HepG2 (cell line): ENCODE results near the gene DNPH1. TPM values are rescaled to one million over a fixed set of nuclear protein-coding genes. Genes with fewer than 3 reads are reported as not detected.
A peak's percentile ranks its signal among the peaks of the same experiment; 100 is the strongest.

ENCODE experiments used
- DMAP1 ChIP-seq: IDR thresholded peaks from 2 replicates; pipeline ENCODE4 v1.6.1; 2016
- HIVEP1 ChIP-seq: sonication (generic); formaldehyde crosslinking; IDR thresholded peaks from 2 replicates; pipeline ENCODE4 v1.4.0; 2020; ENCODE audit warnings: mild to moderate bottlenecking, missing genetic modification reagents
- HNF4A ChIP-seq: sonication (generic); formaldehyde crosslinking; IDR thresholded peaks from 2 replicates; pipeline ENCODE4 v1.4.0; 2020; ENCODE audit warnings: missing genetic modification reagents
- LCORL ChIP-seq, 2 experiments: fragments of 450-650 bp in 1 of 2; sonication (generic) in 1 of 2; formaldehyde crosslinking in 1 of 2; IDR thresholded peaks; 2 replicates each; pipeline versions ENCODE4 v1.5.0 to v1.6.1; 2017 to 2020; ENCODE audit warnings: antibody characterized with exemption in 1 of 2, missing genetic modification reagents in 1 of 2
- NCOA2 ChIP-seq: sonication (generic); formaldehyde crosslinking; IDR thresholded peaks from 2 replicates; pipeline ENCODE4 v1.8.0; 2022; ENCODE audit warnings: inconsistent platforms
- NCOR1 ChIP-seq: fragments of 200-600 bp; sonication (generic); IDR thresholded peaks from 2 replicates; pipeline ENCODE4 v1.7.0; 2017; ENCODE audit warnings: antibody characterized with exemption, low read length, borderline replicate concordance
- NR2F2 ChIP-seq: IDR thresholded peaks from 2 replicates; pipeline ENCODE4 v1.6.1; 2012; ENCODE audit warnings: low read depth, inconsistent platforms, borderline replicate concordance
- PCBP2 ChIP-seq: fragments of 200-400 bp; formaldehyde crosslinking; optimal IDR thresholded peaks from 2 replicates; pipeline ENCODE3; 2018; ENCODE audit warnings: low read length, low read depth; ENCODE audit not compliant: poor library complexity, severe bottlenecking
- THAP8 ChIP-seq: sonication (generic); formaldehyde crosslinking; IDR thresholded peaks from 2 replicates; pipeline ENCODE4 v1.5.1; 2020; ENCODE audit warnings: missing genetic modification reagents, mild to moderate bottlenecking, borderline replicate concordance
- THAP9 ChIP-seq: sonication (generic); formaldehyde crosslinking; IDR thresholded peaks from 2 replicates; pipeline ENCODE4; 2020; ENCODE audit warnings: missing genetic modification reagents, mild to moderate bottlenecking, borderline replicate concordance
- THRA ChIP-seq: sonication (generic); formaldehyde crosslinking; IDR thresholded peaks from 2 replicates; pipeline ENCODE4 v1.4.0; 2020; ENCODE audit warnings: missing genetic modification reagents, borderline replicate concordance
- ZBTB21 ChIP-seq: sonication (generic); formaldehyde crosslinking; IDR thresholded peaks from 2 replicates; pipeline ENCODE4 v1.4.0; 2020; ENCODE audit warnings: missing genetic modification reagents
- ZNF446 ChIP-seq: sonication (generic); formaldehyde crosslinking; IDR thresholded peaks from 2 replicates; pipeline ENCODE4 v1.5.0; 2020; ENCODE audit warnings: mild to moderate bottlenecking, missing genetic modification reagents
- ZNF564 ChIP-seq: sonication (generic); formaldehyde crosslinking; IDR thresholded peaks from 2 replicates; pipeline ENCODE4 v1.8.1; 2023; ENCODE audit warnings: mild to moderate bottlenecking, missing genetic modification reagents
- ZNF598 ChIP-seq: sonication (generic); formaldehyde crosslinking; IDR thresholded peaks from 2 replicates; pipeline ENCODE4 v1.5.1; 2020; ENCODE audit warnings: mild to moderate bottlenecking, missing genetic modification reagents, borderline replicate concordance
- polyA plus RNA-seq, 8 experiments: library from polyadenylated mRNA; depleted of rRNA in 3 of 8; stranded (reverse) in 7 of 8; unstranded in 1 of 8; fragments of >200 nt; fragmentation: Illumina TruSeq in 4 of 8; extraction: Trizol in 4 of 8; gene quantifications; 2 replicates each; pipeline versions ENCODE4 v1.2.1 to v1.2.3, GENCODE V29; 2011 to 2016; ENCODE audit warnings: low read depth in 4 of 8, missing spikeins in 1 of 8, mixed read lengths in 1 of 8; ENCODE audit not compliant: insufficient read depth in 1 of 8
- total RNA-seq, 5 experiments: library from RNA; depleted of rRNA; stranded (reverse); fragments of >200 nt; fragmentation: Illumina TruSeq; extraction: Trizol; gene quantifications; 2 replicates each; pipeline ENCODE4 v1.2.3, GENCODE V29; 2016; ENCODE audit warnings: low read depth in 1 of 5
- TF ChIP-seq, protein P1 (sequence below): sonication (generic); formaldehyde crosslinking; IDR thresholded peaks from 2 replicates; pipeline ENCODE4 v1.5.0; 2020; ENCODE audit warnings: mild to moderate bottlenecking, missing genetic modification reagents
- TF ChIP-seq, protein P2 (sequence below): sonication (generic); formaldehyde crosslinking; IDR thresholded peaks from 2 replicates; pipeline ENCODE4 v1.8.1; 2023; ENCODE audit warnings: mild to moderate bottlenecking, missing genetic modification reagents, borderline replicate concordance
- TF ChIP-seq, protein P3 (sequence below): sonication (generic); formaldehyde crosslinking; IDR thresholded peaks from 2 replicates; pipeline ENCODE4 v1.5.1; 2020; ENCODE audit warnings: missing genetic modification reagents, mild to moderate bottlenecking, borderline replicate concordance

The DNPH1 gene
- total and polyA plus RNA-seq, 2 of the 13 experiments (the other 11 are each of a cell fraction or from before 2014, with no cell fraction given), result 56.5 to 75.1 TPM

GRCh38 chr6:43267619-43268354, 38.5 kb upstream of the DNPH1 start (continued):
- peak; percentile 100 for TF ChIP-seq NCOA2 (CRISPR knock-in tag)
- TF ChIP-seq NCOR1, result peak; percentile 99
- peak; percentile 100 for TF ChIP-seq DMAP1 (CRISPR knock-in tag)
- TF ChIP-seq, protein P1, sequence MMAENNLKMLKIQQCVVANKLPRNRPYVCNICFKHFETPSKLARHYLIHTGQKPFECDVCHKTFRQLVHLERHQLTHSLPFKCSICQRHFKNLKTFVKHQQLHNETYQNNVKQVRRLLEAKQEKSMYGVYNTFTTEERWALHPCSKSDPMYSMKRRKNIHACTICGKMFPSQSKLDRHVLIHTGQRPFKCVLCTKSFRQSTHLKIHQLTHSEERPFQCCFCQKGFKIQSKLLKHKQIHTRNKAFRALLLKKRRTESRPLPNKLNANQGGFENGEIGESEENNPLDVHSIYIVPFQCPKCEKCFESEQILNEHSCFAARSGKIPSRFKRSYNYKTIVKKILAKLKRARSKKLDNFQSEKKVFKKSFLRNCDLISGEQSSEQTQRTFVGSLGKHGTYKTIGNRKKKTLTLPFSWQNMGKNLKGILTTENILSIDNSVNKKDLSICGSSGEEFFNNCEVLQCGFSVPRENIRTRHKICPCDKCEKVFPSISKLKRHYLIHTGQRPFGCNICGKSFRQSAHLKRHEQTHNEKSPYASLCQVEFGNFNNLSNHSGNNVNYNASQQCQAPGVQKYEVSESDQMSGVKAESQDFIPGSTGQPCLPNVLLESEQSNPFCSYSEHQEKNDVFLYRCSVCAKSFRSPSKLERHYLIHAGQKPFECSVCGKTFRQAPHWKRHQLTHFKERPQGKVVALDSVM (CRISPR knock-in tag), result peak; percentile 87
- peak; percentile 98 for TF ChIP-seq ZNF564 (CRISPR knock-in tag)
- peak; percentile 99 for TF ChIP-seq HIVEP1
- peak; percentile 100 for TF ChIP-seq ZNF598
- peak; percentile 99 for TF ChIP-seq THRA (CRISPR knock-in tag)
- no peak for TF ChIP-seq ZNF446 (CRISPR knock-in tag)
- no peak for TF ChIP-seq THAP8
- TF ChIP-seq HNF4A (CRISPR knock-in tag), result peak; percentile 100
- TF ChIP-seq, protein P2, sequence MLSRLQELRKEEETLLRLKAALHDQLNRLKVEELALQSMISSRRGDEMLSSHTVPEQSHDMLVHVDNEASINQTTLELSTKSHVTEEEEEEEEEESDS, result peak; percentile 80; the same call in 1 of the 2 replicates
- peak; percentile 65; the same call in 1 of the 2 replicates for TF ChIP-seq LCORL (IDR thresholded peaks at IDR 0.05)
- peak; percentile 100 for TF ChIP-seq LCORL (CRISPR knock-in tag; IDR thresholded peaks at IDR 0.05)
- TF ChIP-seq, protein P3, sequence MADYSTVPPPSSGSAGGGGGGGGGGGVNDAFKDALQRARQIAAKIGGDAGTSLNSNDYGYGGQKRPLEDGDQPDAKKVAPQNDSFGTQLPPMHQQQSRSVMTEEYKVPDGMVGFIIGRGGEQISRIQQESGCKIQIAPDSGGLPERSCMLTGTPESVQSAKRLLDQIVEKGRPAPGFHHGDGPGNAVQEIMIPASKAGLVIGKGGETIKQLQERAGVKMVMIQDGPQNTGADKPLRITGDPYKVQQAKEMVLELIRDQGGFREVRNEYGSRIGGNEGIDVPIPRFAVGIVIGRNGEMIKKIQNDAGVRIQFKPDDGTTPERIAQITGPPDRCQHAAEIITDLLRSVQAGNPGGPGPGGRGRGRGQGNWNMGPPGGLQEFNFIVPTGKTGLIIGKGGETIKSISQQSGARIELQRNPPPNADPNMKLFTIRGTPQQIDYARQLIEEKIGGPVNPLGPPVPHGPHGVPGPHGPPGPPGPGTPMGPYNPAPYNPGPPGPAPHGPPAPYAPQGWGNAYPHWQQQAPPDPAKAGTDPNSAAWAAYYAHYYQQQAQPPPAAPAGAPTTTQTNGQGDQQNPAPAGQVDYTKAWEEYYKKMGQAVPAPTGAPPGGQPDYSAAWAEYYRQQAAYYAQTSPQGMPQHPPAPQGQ (CRISPR knock-in tag), result peak; percentile 100; the same call in 1 of the 2 replicates
- peak; percentile 51; the same call in 1 of the 2 replicates for TF ChIP-seq ZBTB21 (CRISPR knock-in tag)
- TF ChIP-seq PCBP2, result no peak
- TF ChIP-seq NR2F2, result no peak
- peak; percentile 89 for TF ChIP-seq THAP9 (CRISPR knock-in tag)
